SK-N-SH (cell line): Measurements from ENCODE around the gene SV2A.

Experiments used
- CTCF ChIP-seq: fragments of 200-600 bp; sonication (generic); IDR thresholded peaks from 2 replicates; pipeline ENCODE4 v1.6.1; 2017; ENCODE audit warnings: antibody characterized with exemption, mild to moderate bottlenecking, moderate library complexity
- EZH2phosphoT487 ChIP-seq: fragments of 200-600 bp; sonication (generic); IDR thresholded peaks from 2 replicates; pipeline ENCODE4 v1.6.1; 2017; ENCODE audit warnings: low read depth, mixed run types, mild to moderate bottlenecking, antibody characterized with exemption, moderate library complexity, borderline replicate concordance
- MAX ChIP-seq: IDR thresholded peaks from 2 replicates; pipeline ENCODE4 v1.4.0; 2012; ENCODE audit warnings: low read depth
- MEF2A ChIP-seq: IDR thresholded peaks from 2 replicates; pipeline ENCODE4 v1.4.0; 2012; ENCODE audit warnings: low read depth, borderline replicate concordance
- NFIC ChIP-seq: IDR thresholded peaks from 2 replicates; pipeline ENCODE4 v1.4.0; 2012; ENCODE audit warnings: borderline replicate concordance
- POLR2AphosphoS5 ChIP-seq: IDR thresholded peaks from 2 replicates; pipeline ENCODE4 v1.6.1; 2012; ENCODE audit warnings: low read depth, low read length
- REST ChIP-seq: IDR thresholded peaks from 2 replicates; pipeline ENCODE4 v1.6.1; 2012; ENCODE audit warnings: mild to moderate bottlenecking, low read depth, low read length, moderate library complexity
- RFX5 ChIP-seq: IDR thresholded peaks from 2 replicates; pipeline ENCODE4 v1.6.1; 2012; ENCODE audit warnings: mild to moderate bottlenecking, improper control_type of control experiment, low read length
- TAF1 ChIP-seq: IDR thresholded peaks from 2 replicates; pipeline ENCODE4 v1.6.1; 2012; ENCODE audit warnings: low read depth, mild to moderate bottlenecking, low read length, moderate library complexity, borderline replicate concordance

GRCh38 chr1:149916898-149917252 lies 769 bp downstream of the SV2A start:
- no peak for TF ChIP-seq CTCF
- no peak for TF ChIP-seq MAX
- no peak for TF ChIP-seq REST
- no peak for TF ChIP-seq NFIC
- TF ChIP-seq EZH2phosphoT487, result no peak
- TF ChIP-seq TAF1, result no peak
- TF ChIP-seq RFX5, result no peak
- TF ChIP-seq MEF2A, result no peak
- TF ChIP-seq POLR2AphosphoS5, result no peak
